Choroid plexus epithelial cell (primary cell): ENCODE results near the gene METRN.

Experiments used
- DNase-seq: peaks from one replicate; pipeline ENCODE4 v3.0.0-alpha.2; 2010; ENCODE audit warnings: low read depth
- H3K4me3 ChIP-seq: 2 replicates; pipeline ENCODE4 v1.5.1; 2011; ENCODE audit warnings: low read depth, mild to moderate bottlenecking, control low read depth, low read length, moderate library complexity
- CTCF ChIP-seq: conservative IDR thresholded peaks from 2 replicates; pipeline ENCODE4 v1.5.1; 2011; ENCODE audit warnings: low read depth, mild to moderate bottlenecking, control low read depth, inconsistent platforms, low read length, moderate library complexity

Gene METRN

GRCh38 chr16:703406-703805 is 11.5 kb upstream of the METRN start:
- DNase-seq, result no peak
- no peak for TF ChIP-seq CTCF
- no peak overlapping the region for H3K4me3 ChIP-seq

- no peak for TF ChIP-seq CTCF
Measured at GRCh38 chr16:704047-704446, 10.9 kb upstream of the METRN start.

GRCh38 chr16:704552-705380 is 10.2 kb upstream of the METRN start:
- no peak overlapping the region for H3K4me3 ChIP-seq
- TF ChIP-seq CTCF, result no peak
- no peak for DNase-seq

More at GRCh38 chr16:704047-704446, 10.9 kb upstream of the METRN start:
- no peak overlapping the region for H3K4me3 ChIP-seq
- no peak for DNase-seq

GRCh38 chr16:705431-706188 is 9.3 kb upstream of the METRN start, which contains the start of gene FBXL16:
TSS of gene FBXL16 (minus strand) at chr16:705801. CDS start at chr16:697405, 8,396 bp downstream.
- no peak for TF ChIP-seq CTCF
- no peak for DNase-seq
- H3K4me3 ChIP-seq, result no peak within 1 kb of the TSS

GRCh38 chr16:706189-707061 is 8.5 kb upstream of the METRN start:
- H3K4me3 ChIP-seq, result no peak overlapping the region
- DNase-seq, result no peak
- no peak for TF ChIP-seq CTCF

- no peak for DNase-seq
- H3K4me3 ChIP-seq, result no peak overlapping the region
- TF ChIP-seq CTCF, result no peak
Measured at GRCh38 chr16:707062-707538, 7.8 kb upstream of the METRN start.
